ENCODE data around the gene DOC2B. TPM values are rescaled to one million over a fixed set of nuclear protein-coding genes. Genes with fewer than 3 reads are reported as not detected.

Gene DOC2B
- total and polyA plus RNA-seq, 2 of the 8 experiments (the other 6 are each of a cell fraction or from before 2014, with no cell fraction given), result 1.3 to 3.3 TPM

GRCh38 chr17:148757-149156 is 32.7 kb downstream of the DOC2B start:
- Histone ChIP-seq H2AFZ (ENCODE audit: low read length) (no peak overlapping the region), H3K4ac (replicated peaks; ENCODE audit: insufficient read length, low read depth, low read length) (no peak overlapping the region), H3K23me2 (ENCODE audit: low read depth, low read length) (no peaks in the 10 kb centered on the region), H4K5ac (ENCODE audit: insufficient read length, low read depth, low read length) (no peak overlapping the region), H3K4me3 (ENCODE audit: extremely low read depth in 1 of 4, insufficient read depth in 2 of 4, low read depth in 3 of 4, low read length in 4 of 4) (no peak overlapping the region), H2BK120ac (replicated peaks; ENCODE audit: low read depth, low read length) (no peak overlapping the region), H3K9me3 (ENCODE audit: insufficient read depth in 2 of 2, low read depth in 1 of 2, low read length in 1 of 2) (no peaks in the 10 kb centered on the region; a peak in 1 of 4 replicates), H3K79me1 (ENCODE audit: low read depth, low read length) (no peaks in the 10 kb centered on the region), H2BK5ac (ENCODE audit: low read depth, low read length) (no peak overlapping the region), H3K18ac (ENCODE audit: extremely low read depth, low read length) (no peak overlapping the region), H2BK15ac (ENCODE audit: low read length) (no peak overlapping the region), H2AK5ac (ENCODE audit: low read depth, low read length) (no peak overlapping the region), H4K8ac (ENCODE audit: extremely low read depth, insufficient read depth, low read length) (no peak overlapping the region), H3K4me1 (replicated peaks in 1 of 4; ENCODE audit: control insufficient read depth in 3 of 4, insufficient read depth in 4 of 4, low read length in 3 of 4) (peaks cover 0 to 2% (median 0%) of the 10 kb centered on the region in 4 experiments; a peak in 1 of 7 replicates), H4K91ac (replicated peaks; ENCODE audit: insufficient read length, low read length) (no peak overlapping the region), H3K27ac (ENCODE audit: low read depth, low read length) (no peak overlapping the region), H3K79me2 (ENCODE audit: control insufficient read depth in 1 of 2, insufficient read depth in 2 of 2, low read length in 2 of 2) (no peaks in the 10 kb centered on the region), H3K4me2 (ENCODE audit: insufficient read depth in 1 of 2, low read depth in 2 of 2, low read length in 2 of 2) (no peak overlapping the region), H3K56ac (replicated peaks; ENCODE audit: insufficient read length, low read depth, low read length) (no peak overlapping the region), H3K23ac (ENCODE audit: insufficient read length) (no peak overlapping the region), H3K14ac (ENCODE audit: insufficient read length) (no peak overlapping the region), H4K20me1 (replicated peaks in 1 of 2; ENCODE audit: control insufficient read depth in 1 of 2, insufficient read depth in 2 of 2, low read length in 2 of 2) (no peaks in the 10 kb centered on the region), H2BK12ac (ENCODE audit: low read depth, low read length) (no peak overlapping the region), H3K27me3 (replicated peaks in 1 of 4; ENCODE audit: control insufficient read depth in 3 of 4, extremely low read depth in 1 of 4, insufficient read depth in 3 of 4, low read length in 3 of 4) (no peaks in the 10 kb centered on the region), H3K9ac (replicated peaks in 1 of 4; ENCODE audit: extremely low read depth in 1 of 4, low read depth in 3 of 4, low read length in 3 of 4) (no peak overlapping the region), H2BK20ac (ENCODE audit: low read length) (no peak overlapping the region), H3K36me3 (ENCODE audit: control insufficient read depth in 2 of 4, insufficient read depth in 4 of 4, low read length in 3 of 4) (no peaks in the 10 kb centered on the region)
- FAIRE-seq (no peak), DNase-seq (ENCODE audit: low read depth in 1 of 2, low spot score in 2 of 2) (no peak)
- 83% methylated on average over 7 of the region's 11 CpGs; no CpG with 5 or more reads in 1 of the 2 experiments for WGBS, 2 experiments (ENCODE audit: extremely low coverage in 1 of 2, insufficient coverage in 1 of 2, insufficient read length in 1 of 2, insufficient replicate concordance in 2 of 2, low coverage in 1 of 2, low lambda C conversion rate in 2 of 2, missing lambda C conversion rate in 1 of 2)
- CTCF ChIA-PET (ENCODE audit: partially characterized antibody), result interaction anchor here (0.6 to 3.8 kb wide), 15 partner anchors 10 to 1019 kb away, joined by 3 to 20 read pairs (median 5); no protein-coding TSS in a partner anchor
- no peak for TF ChIP-seq BRCA1 (IDR thresholded peaks at IDR 0.05; ENCODE audit: low read depth, low read length)
- TF ChIP-seq TCF12 (IDR thresholded peaks at IDR 0.05; ENCODE audit: low read depth, low read length), result no peak
- TF ChIP-seq EP300 (IDR thresholded peaks at IDR 0.05; ENCODE audit: borderline replicate concordance in 1 of 2, low read depth in 2 of 2, low read length in 2 of 2), result no peak
- TF ChIP-seq TBP (IDR thresholded peaks at IDR 0.05; ENCODE audit: low read depth, low read length), result no peak
- TF ChIP-seq POLR2AphosphoS5 (IDR thresholded peaks at IDR 0.05; ENCODE audit: low read depth, low read length), result no peak
- no peak for TF ChIP-seq ZNF274 (IDR thresholded peaks at IDR 0.05; ENCODE audit: borderline replicate concordance, extremely low read depth, low read length)
- no peak for TF ChIP-seq JUND (IDR thresholded peaks at IDR 0.05; ENCODE audit: low read length)
- TF ChIP-seq YY1 (IDR thresholded peaks at IDR 0.05; ENCODE audit: low read depth, low read length), result no peak
- TF ChIP-seq SRF (IDR thresholded peaks at IDR 0.05; ENCODE audit: low read depth, low read length), result no peak
- no peak for TF ChIP-seq NRF1 (IDR thresholded peaks at IDR 0.05; ENCODE audit: low read depth, low read length)
- TF ChIP-seq CEBPB (IDR thresholded peaks at IDR 0.05; ENCODE audit: low read depth, low read length), result no peak
- POLR2A ChIA-PET (ENCODE audit: partially characterized antibody), result no interaction called here

All from H1 (cell line).